Measurements from ENCODE around the gene THPO.

The THPO gene

DNA sequence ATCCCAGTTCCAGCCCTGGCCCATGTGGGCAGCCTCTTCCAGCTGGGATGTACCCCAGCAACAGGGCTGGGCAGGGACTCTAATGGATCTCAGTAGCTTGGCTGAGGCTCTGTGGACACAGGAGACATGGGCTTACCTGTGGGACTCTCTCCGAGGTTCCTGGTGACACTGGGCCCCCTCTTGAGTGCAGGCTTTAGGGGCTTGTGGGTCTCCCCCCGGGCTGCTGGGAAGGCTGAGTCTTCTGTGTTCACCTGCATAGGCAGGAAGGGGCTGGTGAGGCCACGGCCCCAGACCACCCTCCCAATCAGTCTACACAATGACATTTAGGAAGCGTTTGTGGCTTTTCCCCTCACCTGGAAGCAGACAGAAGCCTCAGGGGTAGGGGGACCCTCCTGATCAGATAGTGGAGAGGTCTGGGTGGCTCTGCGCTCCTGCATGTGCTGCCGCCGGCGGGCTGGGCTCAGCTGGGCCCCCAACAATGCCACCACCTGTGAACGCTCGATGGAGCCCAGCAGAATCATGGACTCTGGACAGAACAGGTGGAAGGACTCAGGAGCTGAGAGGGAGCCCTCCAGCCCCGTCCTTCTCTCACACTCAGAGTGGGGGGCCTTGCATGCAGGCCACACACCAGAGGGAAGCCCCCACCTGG is 25.0 kb downstream of the THPO start:
- H3K27ac Mint-ChIP-seq: no peak overlapping the region
- no peaks in the 10 kb centered on the region for H3K9me3 Mint-ChIP-seq
- H3K4me1 Mint-ChIP-seq (ENCODE audit: low read depth): no peaks in the 10 kb centered on the region
- peaks cover 6% of the 10 kb centered on the region for H3K36me3 Mint-ChIP-seq (ENCODE audit: low read depth)
- H3K4me3 Mint-ChIP-seq: no peak overlapping the region
- no peaks in the 10 kb centered on the region for H3K27me3 Mint-ChIP-seq

DNA sequence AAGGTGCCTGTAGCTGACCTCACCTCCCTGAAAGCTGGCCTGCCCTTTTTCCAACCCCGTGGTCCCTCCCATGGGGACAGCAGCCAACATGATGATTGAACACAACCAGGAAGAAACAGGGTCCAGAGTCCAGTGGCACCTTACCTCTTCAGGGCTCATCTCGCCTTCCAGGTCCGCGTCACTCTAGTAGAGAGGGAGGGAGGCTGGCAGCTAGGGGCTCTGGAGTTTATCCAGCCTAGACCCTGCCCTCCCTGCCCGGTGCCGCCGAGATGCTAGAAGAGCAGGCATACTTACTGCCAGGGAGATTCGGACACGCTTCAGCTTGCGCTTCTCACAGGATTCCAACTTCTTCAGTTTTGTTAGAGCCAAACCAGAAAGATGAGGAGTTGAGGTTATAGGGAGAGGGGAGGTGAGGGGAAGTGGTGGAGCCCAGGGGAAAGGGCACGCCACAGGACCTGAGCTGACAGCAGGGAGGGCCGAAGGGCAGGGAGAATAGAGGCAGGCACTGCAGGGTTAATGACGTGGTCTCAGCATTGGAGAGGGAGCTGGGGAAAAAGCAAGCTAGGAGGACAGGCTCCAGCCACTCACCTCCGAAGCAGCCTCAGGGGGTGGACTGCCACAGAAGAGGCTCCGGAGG is 25.7 kb downstream of the THPO start:
- no peak overlapping the region for H3K27ac Mint-ChIP-seq
- no peaks in the 10 kb centered on the region for H3K9me3 Mint-ChIP-seq
- H3K36me3 Mint-ChIP-seq (ENCODE audit: low read depth): peaks cover 6% of the 10 kb centered on the region
- H3K4me3 Mint-ChIP-seq: no peak overlapping the region
- H3K27me3 Mint-ChIP-seq: no peaks in the 10 kb centered on the region
- no peaks in the 10 kb centered on the region for H3K4me1 Mint-ChIP-seq (ENCODE audit: low read depth)

DNA sequence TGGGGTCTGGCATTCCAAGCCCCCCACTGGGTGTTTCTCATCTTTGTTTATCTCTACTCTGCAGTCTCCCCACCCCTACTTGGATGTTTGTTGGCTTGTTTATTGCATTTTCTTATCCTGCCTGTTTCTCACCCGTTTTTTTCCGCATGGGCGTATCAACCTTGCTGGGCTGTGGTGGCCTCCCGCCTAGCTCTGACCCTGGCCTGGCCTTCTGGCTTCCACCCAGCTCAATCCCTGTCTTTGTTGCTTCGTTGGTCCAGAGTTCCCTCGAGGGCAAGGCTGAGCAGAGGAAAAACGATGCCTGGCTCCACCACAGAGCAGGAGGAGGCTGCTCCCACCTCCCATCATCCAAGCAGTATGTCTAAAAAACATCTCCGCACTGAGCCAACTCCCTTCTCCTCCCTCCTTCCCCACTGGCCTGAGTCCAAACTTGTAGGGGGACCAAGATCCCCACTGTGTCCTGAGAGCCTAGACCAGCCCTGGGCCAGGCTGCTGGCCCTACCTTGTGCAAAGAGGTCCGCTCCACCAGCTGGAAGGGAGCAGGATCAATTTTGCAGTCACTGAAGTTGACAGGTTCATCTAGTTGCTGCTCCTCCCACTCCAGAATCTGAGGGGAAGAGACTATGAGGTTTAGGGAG is 26.4 kb downstream of the THPO start:
- H3K27me3 Mint-ChIP-seq: no peaks in the 10 kb centered on the region
- H3K27ac Mint-ChIP-seq: no peak overlapping the region
- H3K4me1 Mint-ChIP-seq (ENCODE audit: low read depth): no peaks in the 10 kb centered on the region
- H3K4me3 Mint-ChIP-seq: no peak overlapping the region
- peaks cover 6% of the 10 kb centered on the region for H3K36me3 Mint-ChIP-seq (ENCODE audit: low read depth)
- H3K9me3 Mint-ChIP-seq: no peaks in the 10 kb centered on the region

DNA sequence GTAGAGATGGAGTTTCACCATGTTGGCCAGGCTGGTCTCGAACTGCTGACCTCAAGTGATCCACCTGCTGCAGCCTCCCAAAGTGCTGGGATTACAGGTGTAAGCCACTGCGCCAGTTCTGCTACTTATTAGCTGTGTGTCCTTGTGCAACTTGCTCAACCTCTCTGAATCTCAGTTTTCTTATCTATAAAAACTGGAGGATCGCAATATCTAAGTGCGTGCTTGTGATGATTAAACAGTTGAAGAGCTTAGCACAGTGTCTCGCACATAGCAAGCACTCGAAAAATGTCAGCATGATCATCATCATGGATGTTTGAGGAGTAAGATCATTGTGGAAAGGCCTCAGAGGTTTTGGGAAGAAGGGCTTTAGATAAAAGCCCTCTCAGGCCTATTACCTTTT is 27.4 kb downstream of the THPO start:
- Mint-ChIP-seq H3K27me3 (no peaks in the 10 kb centered on the region), H3K36me3 (ENCODE audit: low read depth) (peaks cover 6% of the 10 kb centered on the region), H3K4me3 (no peak overlapping the region), H3K27ac (no peak overlapping the region), H3K9me3 (no peaks in the 10 kb centered on the region), H3K4me1 (ENCODE audit: low read depth) (no peaks in the 10 kb centered on the region)

DNA sequence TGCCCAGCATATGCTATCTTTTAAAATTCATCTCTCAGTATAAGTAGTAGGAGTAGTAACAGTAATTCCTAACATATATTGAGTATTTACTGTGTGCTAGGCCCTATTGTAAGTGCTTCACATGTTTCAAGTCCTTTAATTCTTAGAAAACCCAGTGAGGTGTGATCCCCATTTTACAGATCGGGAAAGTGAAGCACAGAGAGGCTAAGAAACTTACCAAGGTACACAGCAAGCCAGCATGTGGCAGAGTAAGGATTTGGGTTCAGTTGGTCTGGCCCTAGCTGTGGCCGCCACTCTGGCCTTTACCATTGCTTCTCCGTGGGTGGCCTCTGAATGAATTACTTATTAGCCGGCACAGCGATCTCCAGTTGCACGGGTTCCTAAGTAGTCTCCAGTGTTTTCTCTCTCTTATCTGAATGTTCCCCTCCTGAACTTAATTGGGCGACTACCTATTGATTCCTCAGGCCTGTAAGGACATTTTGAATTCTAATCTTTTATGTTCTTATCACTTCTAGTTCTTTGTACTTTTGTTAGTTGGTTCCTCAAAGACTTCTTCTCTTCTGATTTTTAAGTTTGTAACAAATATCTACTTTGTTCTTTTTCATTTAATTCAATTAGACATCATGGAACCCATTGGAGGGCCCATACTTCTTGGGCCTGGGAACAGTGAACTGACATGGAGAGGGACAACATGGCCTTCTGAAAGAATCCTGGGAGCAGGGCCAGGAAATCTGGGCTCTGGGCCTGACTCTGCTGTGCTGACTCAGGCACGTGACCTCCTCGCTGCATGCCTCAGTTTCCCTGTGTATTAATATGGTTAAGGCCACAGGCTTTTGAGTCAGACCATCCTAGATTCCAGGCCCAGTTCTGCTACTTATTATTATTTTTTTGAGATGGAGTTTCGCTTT is 28.2 kb downstream of the THPO start:
- Mint-ChIP-seq H3K27ac (no peak overlapping the region), H3K4me1 (ENCODE audit: low read depth) (no peaks in the 10 kb centered on the region), H3K4me3 (no peak overlapping the region), H3K36me3 (ENCODE audit: low read depth) (peaks cover 3% of the 10 kb centered on the region), H3K27me3 (no peaks in the 10 kb centered on the region), H3K9me3 (no peaks in the 10 kb centered on the region)

DNA sequence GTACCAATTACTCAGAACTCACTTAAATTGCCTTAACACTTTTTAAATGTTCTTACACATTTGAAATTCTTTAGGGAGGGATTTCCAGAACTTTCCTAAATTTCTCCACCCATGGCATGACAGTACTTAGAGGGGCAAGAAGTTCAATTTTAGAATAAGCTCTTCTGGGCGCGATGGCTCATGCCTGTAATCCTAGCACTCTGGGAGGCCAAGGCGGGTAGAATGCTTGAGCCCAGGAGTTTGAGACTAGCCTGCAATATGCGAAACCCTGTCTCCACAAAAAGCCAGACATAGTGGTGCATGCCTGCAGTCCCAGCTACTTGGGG is 30.0 kb downstream of the THPO start:
- no peak overlapping the region for H3K27ac Mint-ChIP-seq
- no peaks in the 10 kb centered on the region for H3K27me3 Mint-ChIP-seq
- H3K9me3 Mint-ChIP-seq: no peaks in the 10 kb centered on the region

DNA sequence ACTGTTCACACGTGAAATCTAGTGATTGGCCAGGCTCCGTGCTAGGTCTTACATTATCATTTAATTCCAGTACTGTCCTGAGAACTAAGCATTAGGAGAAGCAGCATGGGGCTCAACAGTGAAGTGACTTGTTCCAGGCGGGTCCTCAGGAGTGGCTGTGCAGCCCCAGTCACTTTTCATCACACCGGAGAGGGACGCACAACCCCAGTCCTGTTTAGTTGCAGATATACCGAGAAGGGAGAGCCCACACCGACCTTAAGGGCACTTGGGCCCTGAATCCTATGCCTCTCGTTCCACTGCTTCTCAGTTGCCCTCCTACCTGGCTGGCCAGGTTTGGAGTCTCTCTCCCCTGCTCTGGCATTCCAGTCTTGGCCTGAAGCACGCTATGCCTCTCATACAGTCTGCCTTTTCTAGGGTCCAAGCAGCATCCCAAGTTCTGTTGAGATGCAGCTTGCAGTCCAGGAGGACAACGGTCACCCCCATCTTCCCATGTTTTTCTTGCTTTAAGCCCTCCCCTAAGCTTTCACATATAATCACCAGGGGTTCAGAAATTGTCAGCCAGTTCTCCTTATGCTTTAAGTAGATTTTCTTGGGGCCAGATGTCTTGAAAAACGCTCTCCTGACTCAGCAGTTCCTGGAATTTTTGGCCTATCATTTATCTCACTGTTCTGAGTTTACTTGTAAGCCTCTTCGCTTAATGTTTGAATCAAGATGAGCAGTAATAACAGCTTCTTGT is 30.5 kb downstream of the THPO start:
- H3K27ac Mint-ChIP-seq: no peak overlapping the region
- no peaks in the 10 kb centered on the region for H3K4me1 Mint-ChIP-seq (ENCODE audit: low read depth)
- H3K9me3 Mint-ChIP-seq: no peaks in the 10 kb centered on the region
- H3K27me3 Mint-ChIP-seq: no peaks in the 10 kb centered on the region
- peaks cover 3% of the 10 kb centered on the region for H3K36me3 Mint-ChIP-seq (ENCODE audit: low read depth)
- H3K4me3 Mint-ChIP-seq: no peak overlapping the region

More for the DNA sequence above, 30.0 kb downstream of the THPO start:
- peaks cover 3% of the 10 kb centered on the region for H3K36me3 Mint-ChIP-seq (ENCODE audit: low read depth)
- no peak overlapping the region for H3K4me3 Mint-ChIP-seq
- no peaks in the 10 kb centered on the region for H3K4me1 Mint-ChIP-seq (ENCODE audit: low read depth)

DNA sequence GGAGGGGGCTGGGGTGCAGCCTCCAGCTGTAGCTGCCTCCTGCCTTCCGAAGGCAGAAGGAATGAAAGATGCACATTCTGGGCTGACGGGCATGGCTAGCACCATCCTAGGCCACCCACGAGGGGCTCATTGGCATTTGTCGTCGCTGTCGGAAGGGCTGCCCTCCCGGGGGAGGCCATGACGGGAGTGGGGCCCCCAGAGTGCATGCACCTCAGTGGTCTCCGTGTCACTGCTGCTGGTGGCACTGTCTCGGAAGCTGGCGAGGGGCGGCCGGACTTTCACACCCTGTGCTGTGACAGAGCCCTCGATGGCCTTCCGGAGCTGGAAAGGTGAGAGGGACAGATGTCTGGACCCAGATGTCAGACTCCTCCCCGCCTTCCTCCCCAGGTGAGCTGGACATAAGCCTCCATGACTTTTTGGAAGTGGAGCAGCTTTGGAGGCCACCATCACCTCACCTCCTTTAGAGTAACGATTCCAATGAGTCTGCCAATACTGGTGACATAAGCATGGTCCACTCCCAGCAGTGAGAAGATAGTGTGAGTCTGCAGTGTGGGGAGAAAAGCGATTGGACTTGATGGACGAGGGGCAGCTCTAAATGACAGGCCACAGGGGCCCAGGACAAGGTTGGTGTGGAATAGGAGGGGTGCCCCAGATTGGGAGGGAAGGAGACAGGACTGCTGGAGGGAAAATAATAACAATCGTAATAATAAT is 31.4 kb downstream of the THPO start:
- Mint-ChIP-seq H3K27ac (no peak overlapping the region), H3K27me3 (no peaks in the 10 kb centered on the region), H3K36me3 (ENCODE audit: low read depth) (peaks cover 3% of the 10 kb centered on the region), H3K9me3 (no peaks in the 10 kb centered on the region), H3K4me1 (ENCODE audit: low read depth) (no peaks in the 10 kb centered on the region), H3K4me3 (no peak overlapping the region)

DNA sequence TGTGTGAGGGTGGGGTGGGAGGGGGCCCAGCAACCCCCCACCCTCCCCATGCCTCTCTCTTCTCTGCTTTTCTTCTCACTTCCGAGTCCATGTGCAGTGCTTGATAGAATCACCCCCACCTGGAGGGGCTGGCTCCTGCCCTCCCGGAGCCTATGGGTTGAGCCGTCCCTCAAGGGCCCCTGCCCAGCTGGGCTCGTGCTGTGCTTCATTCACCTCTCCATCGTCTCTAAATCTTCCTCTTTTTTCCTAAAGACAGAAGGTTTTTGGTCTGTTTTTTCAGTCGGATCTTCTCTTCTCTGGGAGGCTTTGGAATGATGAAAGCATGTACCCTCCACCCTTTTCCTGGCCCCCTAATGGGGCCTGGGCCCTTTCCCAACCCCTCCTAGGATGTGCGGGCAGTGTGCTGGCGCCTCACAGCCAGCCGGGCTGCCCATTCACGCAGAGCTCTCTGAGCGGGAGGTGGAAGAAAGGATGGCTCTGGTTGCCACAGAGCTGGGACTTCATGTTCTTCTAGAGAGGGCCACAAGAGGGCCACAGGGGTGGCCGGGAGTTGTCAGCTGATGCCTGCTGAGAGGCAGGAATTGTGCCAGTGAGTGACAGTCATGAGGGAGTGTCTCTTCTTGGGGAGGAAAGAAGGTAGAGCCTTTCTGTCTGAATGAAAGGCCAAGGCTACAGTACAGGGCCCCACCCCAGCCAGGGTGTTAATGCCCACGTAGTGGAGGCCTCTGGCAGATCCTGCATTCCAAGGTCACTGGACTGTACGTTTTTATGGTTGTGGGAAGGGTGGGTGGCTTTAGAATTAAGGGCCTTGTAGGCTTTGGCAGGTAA is 32.5 kb downstream of the THPO start:
- no peak overlapping the region for H3K4me3 Mint-ChIP-seq
- no peak overlapping the region for H3K27ac Mint-ChIP-seq
- peaks cover 3% of the 10 kb centered on the region for H3K36me3 Mint-ChIP-seq (ENCODE audit: low read depth)
- no peaks in the 10 kb centered on the region for H3K4me1 Mint-ChIP-seq (ENCODE audit: low read depth)
- no peaks in the 10 kb centered on the region for H3K27me3 Mint-ChIP-seq
- H3K9me3 Mint-ChIP-seq: no peaks in the 10 kb centered on the region

DNA sequence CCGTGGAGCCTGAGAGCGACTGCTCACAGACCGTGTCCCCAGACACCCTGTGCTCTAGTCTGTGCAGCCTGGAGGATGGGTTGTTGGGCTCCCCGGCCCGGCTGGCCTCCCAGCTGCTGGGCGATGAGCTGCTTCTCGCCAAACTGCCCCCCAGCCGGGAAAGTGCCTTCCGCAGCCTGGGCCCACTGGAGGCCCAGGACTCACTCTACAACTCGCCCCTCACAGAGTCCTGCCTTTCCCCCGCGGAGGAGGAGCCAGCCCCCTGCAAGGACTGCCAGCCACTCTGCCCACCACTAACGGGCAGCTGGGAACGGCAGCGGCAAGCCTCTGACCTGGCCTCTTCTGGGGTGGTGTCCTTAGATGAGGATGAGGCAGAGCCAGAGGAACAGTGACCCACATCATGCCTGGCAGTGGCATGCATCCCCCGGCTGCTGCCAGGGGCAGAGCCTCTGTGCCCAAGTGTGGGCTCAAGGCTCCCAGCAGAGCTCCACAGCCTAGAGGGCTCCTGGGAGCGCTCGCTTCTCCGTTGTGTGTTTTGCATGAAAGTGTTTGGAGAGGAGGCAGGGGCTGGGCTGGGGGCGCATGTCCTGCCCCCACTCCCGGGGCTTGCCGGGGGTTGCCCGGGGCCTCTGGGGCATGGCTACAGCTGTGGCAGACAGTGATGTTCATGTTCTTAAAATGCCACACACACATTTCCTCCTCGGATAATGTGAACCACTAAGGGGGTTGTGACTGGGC is 33.3 kb downstream of the THPO start:
- Mint-ChIP-seq H3K27me3 (no peaks in the 10 kb centered on the region), H3K27ac (no peak overlapping the region), H3K4me3 (no peak overlapping the region), H3K9me3 (no peaks in the 10 kb centered on the region), H3K36me3 (ENCODE audit: low read depth) (peaks cover 3% of the 10 kb centered on the region), H3K4me1 (ENCODE audit: low read depth) (no peaks in the 10 kb centered on the region)

DNA sequence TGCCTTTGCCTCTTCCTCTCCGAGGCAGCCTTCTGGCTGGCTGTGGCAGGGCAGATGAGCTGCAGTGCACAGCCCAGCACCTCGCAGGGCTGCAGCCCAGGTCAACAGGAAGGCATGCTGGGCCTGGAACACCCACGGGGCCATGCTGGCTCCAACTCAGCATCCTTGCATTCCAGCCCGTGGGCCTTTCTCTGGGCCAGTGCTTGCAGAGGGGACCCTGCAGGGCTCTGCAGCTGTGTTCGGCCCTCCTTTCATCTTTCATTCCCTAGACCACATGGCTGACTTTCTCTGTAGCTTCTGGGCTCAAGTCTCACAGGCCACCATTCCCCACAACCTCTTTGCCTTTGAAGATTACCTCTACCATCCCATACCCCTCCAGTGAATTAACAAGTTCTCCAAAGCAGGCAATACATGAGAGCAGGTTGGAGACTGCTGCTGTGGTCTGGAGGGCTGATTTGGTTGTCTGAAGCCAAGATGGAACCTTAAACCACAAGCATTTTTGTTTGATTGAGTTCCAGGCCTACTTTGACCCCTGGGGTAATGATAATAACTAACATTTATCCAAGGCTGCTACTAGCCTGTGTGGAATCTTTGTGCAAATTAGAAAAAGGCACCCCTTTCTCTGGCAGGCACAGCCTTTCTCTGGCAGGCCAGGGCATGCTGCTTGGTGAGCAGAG is 34.7 kb downstream of the THPO start:
- peaks cover 3% of the 10 kb centered on the region for H3K36me3 Mint-ChIP-seq (ENCODE audit: low read depth)
- H3K4me3 Mint-ChIP-seq: no peak overlapping the region
- H3K9me3 Mint-ChIP-seq: no peaks in the 10 kb centered on the region

DNA sequence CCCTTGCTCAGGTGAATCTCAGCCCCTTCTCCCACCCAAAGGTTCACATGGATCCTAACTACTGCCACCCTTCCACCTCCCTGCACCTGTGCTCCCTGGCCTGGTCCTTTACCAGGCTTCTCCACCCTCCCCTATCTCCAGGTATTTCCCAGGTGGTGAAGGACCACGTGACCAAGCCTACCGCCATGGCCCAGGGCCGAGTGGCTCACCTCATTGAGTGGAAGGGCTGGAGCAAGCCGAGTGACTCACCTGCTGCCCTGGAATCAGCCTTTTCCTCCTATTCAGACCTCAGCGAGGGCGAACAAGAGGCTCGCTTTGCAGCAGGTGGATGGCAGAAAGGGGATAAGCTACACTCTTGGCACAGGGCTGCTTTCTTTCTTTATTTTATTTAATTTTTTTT is 36.1 kb downstream of the THPO start:
- Mint-ChIP-seq H3K9me3 (no peaks in the 10 kb centered on the region), H3K27ac (no peak overlapping the region), H3K4me1 (ENCODE audit: low read depth) (peaks cover 12% of the 10 kb centered on the region), H3K27me3 (no peaks in the 10 kb centered on the region), H3K36me3 (ENCODE audit: low read depth) (peaks cover 3% of the 10 kb centered on the region), H3K4me3 (no peak overlapping the region)

More for the DNA sequence above, 34.7 kb downstream of the THPO start:
- no peaks in the 10 kb centered on the region for H3K27me3 Mint-ChIP-seq
- no peaks in the 10 kb centered on the region for H3K4me1 Mint-ChIP-seq (ENCODE audit: low read depth)
- H3K27ac Mint-ChIP-seq: no peak overlapping the region
